Uterus (tissue), 4 donors: ENCODE measurements around the gene RPL23. TPM values are rescaled to one million over a fixed set of nuclear protein-coding genes. Genes with fewer than 3 reads are reported as not detected.

ENCODE experiments used
- DNase-seq, 2 donors: peaks; one replicate each; pipeline ENCODE4 v3.0.0-alpha.2; 2019 to 2020
- H3K27ac ChIP-seq, 2 donors: fragments of 200-600 bp; sonication (generic); 1 replicate in 1 of 2; 2 replicates in 1 of 2; pipeline ENCODE4 v1.5.1; 2016 to 2018
- H3K27me3 ChIP-seq, 2 donors: fragments of 200-600 bp; sonication (generic); one replicate each; pipeline ENCODE4 v1.5.1; 2018 to 2019; ENCODE audit warnings: control low read depth in 1 of 2
- H3K36me3 ChIP-seq, 2 donors: fragments of 200-600 bp; sonication (generic); one replicate each; pipeline ENCODE4 v1.5.1; 2019; ENCODE audit warnings: control low read depth in 1 of 2
- H3K4me1 ChIP-seq, 2 donors: fragments of 200-600 bp; sonication (generic); one replicate each; pipeline ENCODE4 v1.5.1; 2018 to 2019; ENCODE audit warnings: control low read depth in 1 of 2
- H3K4me3 ChIP-seq, 2 donors: fragments of 200-600 bp; sonication (generic); 1 replicate in 1 of 2; 2 replicates in 1 of 2; pipeline ENCODE4 v1.5.1; 2018 to 2019; ENCODE audit warnings: mild to moderate bottlenecking in 1 of 2
- H3K9me3 ChIP-seq, 2 donors: fragments of 200-600 bp; sonication (generic); one replicate each; pipeline ENCODE4 v1.5.1; 2019; ENCODE audit warnings: control low read depth in 1 of 2
- POLR2A ChIP-seq, 2 donors: fragments of 450-650 bp; IDR thresholded peaks; one replicate each; pipeline ENCODE4 v1.6.1; 2016; ENCODE audit warnings: antibody characterized with exemption in 2 of 2, mild to moderate bottlenecking in 1 of 2, moderate library complexity in 1 of 2
- intact Hi-C: fragments of 100-400 bp; cut with DNase I; formaldehyde crosslinking; loops from one replicate; pipeline ENCODE4 v1.15.1; 2023; ENCODE audit warnings: low total_unique reads
- total RNA-seq, 4 donors: library from RNA; depleted of rRNA in 3 of 4; stranded (reverse); fragments of >200 nt in 3 of 4; gene quantifications; one replicate each; pipeline versions ENCODE4 v1.1.0 to v1.2.4, GENCODE V29; 2014 to 2023
- TF ChIP-seq, protein P1 (sequence below), 4 experiments: fragments of 200-600 bp in 2 of 4; fragments of 450-650 bp in 2 of 4; sonication (generic) in 2 of 4; IDR thresholded peaks; one replicate each; pipeline ENCODE4 v1.5.1; 2016 to 2019; ENCODE audit warnings: antibody characterized with exemption in 4 of 4, mild to moderate bottlenecking in 2 of 4, moderate library complexity in 1 of 4
- donor health status: DM: yes; HTN: yes; CAD: no.

RPL23 gene
- total RNA-seq, 4 donors from 2014 or later = 1,418 to 5,044 (median 2,630) TPM

DNA sequence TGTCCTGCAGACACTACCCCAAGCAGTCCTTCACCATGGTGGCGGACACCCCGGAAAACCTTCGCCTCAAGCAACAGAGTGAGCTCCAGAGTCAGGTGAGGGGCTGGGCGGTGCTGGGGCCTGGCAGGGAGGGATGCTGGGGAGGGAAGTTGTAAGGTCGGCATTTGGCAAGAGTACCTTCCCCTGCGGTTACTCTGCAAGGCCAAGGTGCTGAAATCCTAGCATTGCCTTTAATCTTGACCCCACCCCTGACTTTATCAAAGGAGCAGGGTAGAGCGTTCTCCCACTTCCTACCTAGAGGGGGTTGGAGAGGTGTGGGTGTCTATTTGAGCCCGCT, 36.9 kb upstream of the RPL23 start:
- H3K27me3 ChIP-seq = no peaks in the 10 kb centered on the region

DNA sequence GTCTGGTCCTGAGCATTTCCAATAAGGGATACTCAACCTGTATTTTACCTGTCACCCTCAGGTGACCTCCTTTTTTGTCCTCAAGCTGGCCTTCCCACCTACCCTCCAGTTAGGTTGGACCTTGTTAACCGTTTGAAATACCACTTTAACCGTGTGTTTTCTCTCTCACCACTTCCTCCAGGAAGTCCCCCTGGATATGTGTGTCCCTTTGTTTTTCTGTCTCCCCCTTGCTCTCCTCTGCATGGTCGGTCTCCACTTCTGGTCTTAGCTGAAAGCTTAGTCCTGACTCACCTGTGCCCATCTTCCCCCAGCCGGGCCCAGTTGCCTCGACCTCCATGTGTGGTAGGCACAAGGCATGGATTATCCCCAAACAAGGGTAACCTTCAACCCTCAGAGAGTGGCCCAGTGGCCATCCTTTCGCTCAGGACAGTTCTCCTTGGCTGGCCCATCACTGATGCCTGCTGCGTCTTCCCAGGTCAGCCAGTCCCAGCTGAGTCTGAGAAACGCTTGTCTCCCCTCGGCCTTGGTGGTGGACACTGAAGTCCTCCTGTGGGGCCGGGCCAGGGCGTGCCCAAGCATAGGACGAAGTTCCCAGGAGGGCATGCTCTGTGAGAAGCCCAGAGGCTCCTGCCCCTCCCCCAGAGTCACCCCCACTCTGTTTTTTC, 36.4 kb upstream of the RPL23 start:
- TF ChIP-seq, protein P1, sequence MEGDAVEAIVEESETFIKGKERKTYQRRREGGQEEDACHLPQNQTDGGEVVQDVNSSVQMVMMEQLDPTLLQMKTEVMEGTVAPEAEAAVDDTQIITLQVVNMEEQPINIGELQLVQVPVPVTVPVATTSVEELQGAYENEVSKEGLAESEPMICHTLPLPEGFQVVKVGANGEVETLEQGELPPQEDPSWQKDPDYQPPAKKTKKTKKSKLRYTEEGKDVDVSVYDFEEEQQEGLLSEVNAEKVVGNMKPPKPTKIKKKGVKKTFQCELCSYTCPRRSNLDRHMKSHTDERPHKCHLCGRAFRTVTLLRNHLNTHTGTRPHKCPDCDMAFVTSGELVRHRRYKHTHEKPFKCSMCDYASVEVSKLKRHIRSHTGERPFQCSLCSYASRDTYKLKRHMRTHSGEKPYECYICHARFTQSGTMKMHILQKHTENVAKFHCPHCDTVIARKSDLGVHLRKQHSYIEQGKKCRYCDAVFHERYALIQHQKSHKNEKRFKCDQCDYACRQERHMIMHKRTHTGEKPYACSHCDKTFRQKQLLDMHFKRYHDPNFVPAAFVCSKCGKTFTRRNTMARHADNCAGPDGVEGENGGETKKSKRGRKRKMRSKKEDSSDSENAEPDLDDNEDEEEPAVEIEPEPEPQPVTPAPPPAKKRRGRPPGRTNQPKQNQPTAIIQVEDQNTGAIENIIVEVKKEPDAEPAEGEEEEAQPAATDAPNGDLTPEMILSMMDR (IDR thresholded peaks at IDR 0.05) = no peak
- TF ChIP-seq POLR2A (IDR thresholded peaks at IDR 0.05) = no peak
- DNase-seq = no peak
- Histone ChIP-seq H3K27ac (no peak overlapping the region), H3K4me1 (peaks cover 6 to 28% of the 10 kb centered on the region in 2 donors), H3K27me3 (no peaks in the 10 kb centered on the region), H3K9me3 (no peaks in the 10 kb centered on the region), H3K4me3 (no peak overlapping the region), H3K36me3 (no peaks in the 10 kb centered on the region)
- intact Hi-C loops = no loop called here

More for the DNA sequence above, 36.9 kb upstream of the RPL23 start:
- intact Hi-C loops = no loop called here
- Histone ChIP-seq H3K4me3 (no peak overlapping the region), H3K4me1 (peaks cover 6 to 23% of the 10 kb centered on the region in 2 donors), H3K9me3 (no peaks in the 10 kb centered on the region), H3K36me3 (no peaks in the 10 kb centered on the region), H3K27ac (no peak overlapping the region)
- DNase-seq = no peak
- TF ChIP-seq, protein P1 (IDR thresholded peaks at IDR 0.05) = no peak
- TF ChIP-seq POLR2A (IDR thresholded peaks at IDR 0.05) = no peak

DNA sequence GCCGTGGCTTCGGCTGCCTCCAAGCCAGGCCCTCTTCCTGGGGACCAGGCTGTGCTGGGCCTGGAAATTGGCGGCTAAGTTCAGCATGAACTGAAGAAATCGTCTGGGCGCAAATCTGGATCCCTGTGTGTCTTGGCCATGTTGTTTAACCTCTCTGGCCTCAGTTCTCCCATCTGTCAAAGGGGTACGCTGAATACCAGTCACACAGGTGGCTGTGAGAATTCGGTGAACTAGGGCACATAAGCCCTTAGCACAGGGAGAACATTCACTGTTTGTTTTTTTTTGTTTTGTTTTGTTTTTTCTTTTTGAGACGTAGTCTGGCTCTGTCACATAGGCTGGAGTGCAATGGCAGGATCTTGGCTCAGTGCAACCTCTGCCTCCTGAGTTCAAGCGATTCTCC, 35.3 kb upstream of the RPL23 start:
- no peak for DNase-seq
- no peaks in the 10 kb centered on the region for H3K27me3 ChIP-seq
- no peak overlapping the region for H3K4me3 ChIP-seq
- intact Hi-C loops = no loop called here
- no peak overlapping the region for H3K27ac ChIP-seq
- peaks cover 6 to 29% of the 10 kb centered on the region in 2 donors for H3K4me1 ChIP-seq
- H3K9me3 ChIP-seq = no peaks in the 10 kb centered on the region
- no peaks in the 10 kb centered on the region for H3K36me3 ChIP-seq
- TF ChIP-seq POLR2A (IDR thresholded peaks at IDR 0.05) = no peak
- TF ChIP-seq, protein P1 (IDR thresholded peaks at IDR 0.05) = no peak

DNA sequence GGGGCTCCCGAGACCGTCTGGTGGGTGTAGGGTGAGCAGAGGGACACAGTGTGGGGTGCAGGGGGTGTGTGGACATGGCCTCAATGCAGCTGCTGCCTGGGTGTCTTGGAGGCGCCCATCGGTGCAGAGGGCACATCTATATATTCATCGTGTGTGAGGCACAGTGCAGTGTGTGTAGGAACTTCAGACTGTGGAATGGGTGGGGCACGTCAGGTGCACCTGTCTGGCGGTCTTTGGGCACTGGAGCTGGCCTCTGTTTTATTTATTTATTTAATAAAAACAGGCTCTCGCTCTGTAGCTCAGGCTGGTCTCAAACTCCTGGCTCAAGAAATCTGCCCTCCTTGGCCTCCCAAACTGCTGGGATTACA, 33.1 kb upstream of the RPL23 start:
- intact Hi-C loops = no loop called here
- Histone ChIP-seq H3K4me1 (peaks cover 13 to 25% of the 10 kb centered on the region in 2 donors), H3K9me3 (no peaks in the 10 kb centered on the region), H3K4me3 (no peak overlapping the region), H3K36me3 (no peaks in the 10 kb centered on the region), H3K27ac (no peak overlapping the region), H3K27me3 (no peaks in the 10 kb centered on the region)
- DNase-seq = no peak
- no peak for TF ChIP-seq POLR2A (IDR thresholded peaks at IDR 0.05)
- TF ChIP-seq, protein P1 (IDR thresholded peaks at IDR 0.05) = no peak

DNA sequence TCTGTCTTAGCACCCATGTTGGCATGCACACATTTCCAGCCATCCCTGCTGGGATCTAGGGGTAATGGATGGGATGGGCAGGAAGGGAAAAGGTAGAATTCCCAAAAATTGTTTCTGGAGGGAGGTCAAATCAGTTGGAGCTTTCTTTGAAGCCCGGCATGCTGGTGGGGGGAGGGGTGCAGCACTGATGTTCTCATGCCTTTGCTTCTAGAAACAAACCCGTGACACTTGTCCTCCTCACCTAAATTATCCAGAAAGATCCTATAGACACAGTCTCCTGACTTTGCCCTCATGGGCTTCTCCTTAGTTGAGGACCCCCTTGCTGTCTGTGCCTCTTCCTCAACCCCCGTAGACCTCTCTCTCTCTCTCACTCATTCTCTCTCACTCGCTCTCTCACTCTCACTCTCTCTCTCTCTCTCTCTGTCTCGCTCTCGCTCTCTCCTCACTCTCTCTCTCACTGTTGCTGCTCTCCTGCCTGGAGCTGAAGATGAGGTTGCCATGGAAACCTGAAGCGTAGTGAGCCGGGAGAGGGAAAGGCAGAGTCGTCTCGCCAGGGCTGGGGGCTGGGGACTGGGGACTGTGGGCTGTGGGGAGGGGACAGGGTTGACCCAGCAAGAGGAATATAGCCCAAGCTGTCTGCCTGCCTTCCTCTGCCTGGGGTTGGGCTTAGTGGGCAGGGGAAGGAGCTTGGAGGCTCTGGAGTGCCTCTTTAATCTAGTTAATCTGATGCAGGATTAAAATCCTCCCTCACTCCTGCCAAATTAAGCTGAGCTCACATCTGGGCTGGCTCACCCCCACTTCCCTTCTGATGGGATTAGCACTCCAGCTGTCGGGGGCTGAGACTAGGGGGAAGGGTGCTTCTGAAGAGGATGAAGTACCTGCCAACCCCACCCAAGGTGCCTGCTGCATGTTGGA, 32.5 kb upstream of the RPL23 start:
- no peaks in the 10 kb centered on the region for H3K36me3 ChIP-seq
- peak in 1 of 2 donors; percentile 22 for DNase-seq
- no peak overlapping the region for H3K4me3 ChIP-seq
- H3K27me3 ChIP-seq = no peaks in the 10 kb centered on the region
- intact Hi-C loops = no loop called here
- H3K4me1 ChIP-seq = peaks cover 20 to 31% of the 10 kb centered on the region in 2 donors
- peak overlapping the region; percentile 15 to 29 for H3K27ac ChIP-seq
- TF ChIP-seq, protein P1 (IDR thresholded peaks at IDR 0.05) = no peak
- TF ChIP-seq POLR2A (IDR thresholded peaks at IDR 0.05) = no peak
- H3K9me3 ChIP-seq = no peaks in the 10 kb centered on the region
